Epithelial cell of alveolus of lung (primary cell): ENCODE results near the gene PACRGL. TPM values are rescaled to one million over a fixed set of nuclear protein-coding genes. Genes with fewer than 3 reads are reported as not detected.

Experiments used
- total RNA-seq: library from RNA; depleted of rRNA; stranded (reverse); fragments of >200 nt; gene quantifications from 2 replicates; pipeline ENCODE4 v1.2.1, GENCODE V29; 2015

The PACRGL gene
- 21.2 and 25.6 TPM in 2 replicates for total RNA-seq

DNA sequence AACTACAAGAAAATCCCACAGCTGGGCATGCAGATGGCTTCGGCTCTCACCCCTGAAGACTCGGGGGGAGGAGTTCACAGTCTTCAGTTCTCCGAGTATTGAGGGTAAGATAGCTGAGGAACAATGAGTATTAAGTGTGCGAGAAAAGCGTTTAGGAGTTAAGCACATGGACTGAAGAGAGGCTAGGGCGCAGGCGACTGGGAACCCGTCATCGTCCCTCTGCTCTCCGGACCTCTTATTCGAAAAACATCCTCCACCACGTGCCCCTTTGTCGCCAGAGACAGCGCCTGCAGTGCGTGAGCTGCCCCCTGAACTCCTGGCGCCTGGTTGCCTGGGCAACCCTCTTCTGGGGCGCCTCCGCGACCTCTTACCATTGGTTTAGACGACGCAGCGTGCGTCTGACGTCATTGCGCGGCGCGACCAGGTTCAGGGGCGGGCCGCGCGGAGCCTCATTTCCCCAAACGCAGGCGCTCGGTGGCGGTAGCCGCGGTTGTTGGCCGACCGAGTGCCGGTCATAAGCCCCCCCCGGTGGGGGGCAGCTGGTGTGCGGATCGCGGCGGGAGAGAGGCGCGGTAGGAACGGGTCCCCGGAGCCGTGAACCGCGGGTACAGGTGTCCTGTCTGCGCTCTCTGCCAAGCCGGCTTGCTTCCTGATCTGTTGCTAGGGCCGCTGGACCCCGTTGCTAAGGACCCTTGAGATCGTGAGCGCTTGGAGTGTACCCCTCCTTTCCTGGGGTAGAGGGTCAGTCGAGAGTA, at the start of gene PACRGL:
TSS of gene PACRGL (plus strand) at position 452 of the 755 bp plus-strand sequence. CDS start 4,024 bp downstream, outside the sequence.

